Tibial artery (tissue), 4 donors: ENCODE data around the gene C10orf90.

ENCODE experiments used
- DNase-seq, 2 donors: peaks; one replicate each; pipeline ENCODE4 v3.0.0-alpha.2; 2019
- H3K27ac ChIP-seq, 2 donors: fragments of 200-600 bp; sonication (generic) in 1 of 2; 1 replicate in 1 of 2; 2 replicates in 1 of 2; pipeline ENCODE4 v1.5.1; 2018 to 2019; ENCODE audit warnings: mild to moderate bottlenecking in 1 of 2
- H3K27me3 ChIP-seq, 2 donors: fragments of 200-600 bp; sonication (generic) in 1 of 2; one replicate each; pipeline versions ENCODE4 v1.5.1 to v1.6.0; 2016 to 2019
- H3K36me3 ChIP-seq, 3 donors: fragments of 200-600 bp; sonication (generic) in 2 of 3; one replicate each; pipeline ENCODE4 v1.5.1; 2016 to 2019; ENCODE audit warnings: mild to moderate bottlenecking in 2 of 3
- H3K4me1 ChIP-seq, 4 donors: fragments of 200-600 bp; sonication (generic) in 2 of 4; 1 replicate in 3 of 4; 2 replicates in 1 of 4; pipeline ENCODE4 v1.5.1; 2016 to 2019
- H3K4me3 ChIP-seq, 2 donors: fragments of 200-600 bp; sonication (generic) in 1 of 2; 1 replicate in 1 of 2; 2 replicates in 1 of 2; pipeline ENCODE4 v1.5.1; 2018 to 2019; ENCODE audit warnings: mild to moderate bottlenecking in 2 of 2
- H3K9me3 ChIP-seq, 3 donors: fragments of 200-600 bp; sonication (generic) in 1 of 3; one replicate each; pipeline ENCODE4 v1.5.1; 2016 to 2019
- intact Hi-C: fragments of 100-400 bp; cut with DNase I; formaldehyde crosslinking; loops from one replicate; pipeline ENCODE4 v1.15.0; 2023; ENCODE audit warnings: low total_unique reads
- TF ChIP-seq, protein P1 (sequence below), 2 experiments: fragments of 200-600 bp in 1 of 2; fragments of 450-650 bp in 1 of 2; IDR thresholded peaks; one replicate each; pipeline ENCODE4 v1.5.1; 2017 to 2019; ENCODE audit warnings: antibody characterized with exemption in 2 of 2, mild to moderate bottlenecking in 1 of 2, moderate library complexity in 1 of 2

C10orf90 gene

DNA sequence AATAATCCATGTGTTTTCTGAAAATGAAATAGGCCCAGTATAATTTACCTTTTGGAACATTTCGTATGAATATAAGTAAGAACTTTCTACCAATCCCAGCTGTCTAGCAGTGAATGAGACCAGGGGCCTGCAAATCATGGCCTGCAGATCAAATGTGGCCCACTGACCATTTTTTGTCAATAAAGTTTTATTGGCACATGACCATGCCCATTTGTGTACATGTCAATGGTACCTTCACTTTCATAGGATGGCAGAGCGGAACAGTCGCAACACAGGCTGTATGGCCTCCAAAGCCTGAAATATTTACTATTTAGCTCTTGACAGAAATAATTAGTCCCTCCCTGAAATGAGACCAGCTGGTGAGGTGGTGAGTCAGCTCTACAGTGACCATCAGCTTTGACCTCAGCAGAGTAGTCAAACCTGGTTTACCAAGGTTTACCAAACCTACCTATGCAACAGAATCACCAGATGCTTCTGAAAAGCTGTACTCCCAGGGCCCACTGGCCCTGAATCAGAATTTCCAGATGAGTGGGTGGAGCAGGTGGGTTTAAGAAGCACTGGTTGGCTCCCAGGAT lies 13.8 kb upstream of the C10orf90 start:
- no peaks in the 10 kb centered on the region for H3K36me3 ChIP-seq
- H3K4me3 ChIP-seq, result no peak overlapping the region
- H3K27me3 ChIP-seq, result no peaks in the 10 kb centered on the region
- H3K9me3 ChIP-seq, result no peaks in the 10 kb centered on the region
- no peak overlapping the region for H3K27ac ChIP-seq
- no peaks in the 10 kb centered on the region for H3K4me1 ChIP-seq
- no peak for DNase-seq
- intact Hi-C loops, result no loop called here
- TF ChIP-seq, protein P1, sequence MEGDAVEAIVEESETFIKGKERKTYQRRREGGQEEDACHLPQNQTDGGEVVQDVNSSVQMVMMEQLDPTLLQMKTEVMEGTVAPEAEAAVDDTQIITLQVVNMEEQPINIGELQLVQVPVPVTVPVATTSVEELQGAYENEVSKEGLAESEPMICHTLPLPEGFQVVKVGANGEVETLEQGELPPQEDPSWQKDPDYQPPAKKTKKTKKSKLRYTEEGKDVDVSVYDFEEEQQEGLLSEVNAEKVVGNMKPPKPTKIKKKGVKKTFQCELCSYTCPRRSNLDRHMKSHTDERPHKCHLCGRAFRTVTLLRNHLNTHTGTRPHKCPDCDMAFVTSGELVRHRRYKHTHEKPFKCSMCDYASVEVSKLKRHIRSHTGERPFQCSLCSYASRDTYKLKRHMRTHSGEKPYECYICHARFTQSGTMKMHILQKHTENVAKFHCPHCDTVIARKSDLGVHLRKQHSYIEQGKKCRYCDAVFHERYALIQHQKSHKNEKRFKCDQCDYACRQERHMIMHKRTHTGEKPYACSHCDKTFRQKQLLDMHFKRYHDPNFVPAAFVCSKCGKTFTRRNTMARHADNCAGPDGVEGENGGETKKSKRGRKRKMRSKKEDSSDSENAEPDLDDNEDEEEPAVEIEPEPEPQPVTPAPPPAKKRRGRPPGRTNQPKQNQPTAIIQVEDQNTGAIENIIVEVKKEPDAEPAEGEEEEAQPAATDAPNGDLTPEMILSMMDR (IDR thresholded peaks at IDR 0.05), result no peak

DNA sequence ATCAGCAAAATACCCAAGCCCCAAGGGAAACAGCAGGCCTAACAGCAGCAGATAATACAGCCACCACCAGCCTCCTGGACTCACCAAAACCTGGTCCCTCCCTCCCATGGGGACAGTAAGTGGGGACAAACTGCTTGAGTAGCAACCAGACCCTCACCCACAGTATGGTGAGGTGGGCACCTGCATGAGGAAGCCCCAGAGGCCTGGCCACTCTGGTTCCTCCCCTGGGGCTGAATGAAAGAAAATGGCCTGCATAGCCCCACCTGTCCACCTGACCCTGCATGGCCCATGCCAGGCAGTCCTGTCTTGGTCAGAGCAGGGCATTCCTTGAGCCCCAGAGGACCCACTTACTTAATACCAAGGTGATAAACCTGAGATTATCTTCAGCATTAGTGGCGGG lies 13.0 kb upstream of the C10orf90 start:
- no peak overlapping the region for H3K27ac ChIP-seq
- H3K9me3 ChIP-seq, result no peaks in the 10 kb centered on the region
- intact Hi-C loops, result no loop called here
- no peaks in the 10 kb centered on the region for H3K36me3 ChIP-seq
- H3K4me3 ChIP-seq, result no peak overlapping the region
- DNase-seq, result no peak
- no peaks in the 10 kb centered on the region for H3K4me1 ChIP-seq
- no peaks in the 10 kb centered on the region for H3K27me3 ChIP-seq
- TF ChIP-seq, protein P1 (IDR thresholded peaks at IDR 0.05), result no peak

DNA sequence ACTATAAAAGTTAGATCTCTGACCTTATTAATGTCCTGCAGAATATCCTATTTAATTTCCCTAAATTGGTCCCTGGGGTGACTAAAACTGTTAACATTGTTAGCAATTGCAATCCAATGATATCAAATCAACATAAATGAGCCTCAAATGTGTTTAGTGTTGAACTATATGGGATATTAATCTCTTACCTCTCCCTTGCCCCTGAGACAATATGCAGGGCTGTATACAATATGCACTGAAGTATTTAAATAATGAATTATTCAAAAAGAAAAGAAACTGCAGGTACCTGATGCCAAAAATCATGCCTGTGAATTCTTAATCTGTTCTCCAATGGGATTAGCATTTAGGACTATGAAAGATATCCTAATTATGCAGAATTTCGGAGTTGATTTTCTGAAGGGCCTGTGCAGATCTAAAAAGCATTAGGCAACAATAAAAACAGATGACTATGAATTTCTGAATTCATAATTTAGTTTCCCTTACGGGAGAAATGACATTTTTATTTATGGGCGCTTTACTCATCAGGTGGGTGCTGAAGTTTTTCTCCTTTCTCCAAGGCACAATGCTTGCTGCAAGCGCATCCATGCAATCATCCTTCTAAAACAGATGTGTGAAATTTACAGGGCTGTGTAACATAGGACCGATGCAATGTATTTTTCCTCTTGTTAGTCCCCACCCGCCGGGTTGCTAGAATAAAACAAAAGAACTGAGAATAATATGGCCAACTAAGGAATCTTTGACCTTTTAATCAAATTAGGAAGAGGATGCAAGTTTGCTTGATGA lies 5.4 kb upstream of the C10orf90 start:
- intact Hi-C loops, result no loop called here
- TF ChIP-seq, protein P1 (IDR thresholded peaks at IDR 0.05), result no peak
- Histone ChIP-seq H3K27ac (no peak overlapping the region), H3K4me1 (no peaks in the 10 kb centered on the region), H3K4me3 (no peak overlapping the region), H3K9me3 (no peaks in the 10 kb centered on the region), H3K36me3 (no peaks in the 10 kb centered on the region), H3K27me3 (no peaks in the 10 kb centered on the region)
- no peak for DNase-seq

DNA sequence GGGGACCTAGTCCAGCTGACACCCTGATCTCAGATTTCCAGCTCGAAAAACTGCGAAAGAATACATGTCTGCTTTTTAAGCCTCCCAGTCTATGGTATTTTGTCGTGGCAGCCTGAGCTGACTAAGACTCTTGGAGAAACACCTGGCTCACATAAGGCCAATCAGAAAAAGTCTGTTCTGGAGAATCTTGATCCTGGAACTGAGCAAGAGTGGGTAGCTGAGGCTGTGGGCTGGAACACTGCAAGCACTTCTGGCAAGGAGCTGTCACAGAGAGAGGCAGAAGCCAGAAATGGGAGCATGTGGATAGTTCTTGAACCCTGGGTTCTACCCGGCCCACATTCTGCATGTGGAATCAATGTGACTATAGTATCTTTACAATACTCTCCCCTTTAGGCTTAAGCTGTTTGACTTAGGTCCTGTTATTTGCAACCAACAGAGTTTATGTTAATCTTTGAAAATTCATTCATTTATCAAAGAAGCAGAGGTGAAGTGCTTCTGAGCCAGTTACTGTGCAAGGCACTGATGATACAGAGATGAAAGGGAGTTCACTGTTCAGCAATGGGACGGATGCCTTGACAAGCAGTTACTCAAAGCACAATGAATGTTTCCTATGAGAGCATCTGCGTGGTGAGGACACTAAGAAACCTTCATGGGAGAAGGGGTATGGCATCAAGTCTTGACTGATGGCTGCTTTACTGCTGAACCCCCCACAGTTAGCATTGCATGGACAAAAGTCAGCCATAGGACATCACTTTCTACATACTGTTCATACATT lies 4.4 kb upstream of the C10orf90 start:
- H3K4me1 ChIP-seq, result no peaks in the 10 kb centered on the region
- no peak overlapping the region for H3K27ac ChIP-seq
- DNase-seq, result no peak
- no peaks in the 10 kb centered on the region for H3K9me3 ChIP-seq
- no peaks in the 10 kb centered on the region for H3K27me3 ChIP-seq
- H3K36me3 ChIP-seq, result no peaks in the 10 kb centered on the region
- TF ChIP-seq, protein P1 (IDR thresholded peaks at IDR 0.05), result no peak
- intact Hi-C loops, result no loop called here
- no peak overlapping the region for H3K4me3 ChIP-seq

DNA sequence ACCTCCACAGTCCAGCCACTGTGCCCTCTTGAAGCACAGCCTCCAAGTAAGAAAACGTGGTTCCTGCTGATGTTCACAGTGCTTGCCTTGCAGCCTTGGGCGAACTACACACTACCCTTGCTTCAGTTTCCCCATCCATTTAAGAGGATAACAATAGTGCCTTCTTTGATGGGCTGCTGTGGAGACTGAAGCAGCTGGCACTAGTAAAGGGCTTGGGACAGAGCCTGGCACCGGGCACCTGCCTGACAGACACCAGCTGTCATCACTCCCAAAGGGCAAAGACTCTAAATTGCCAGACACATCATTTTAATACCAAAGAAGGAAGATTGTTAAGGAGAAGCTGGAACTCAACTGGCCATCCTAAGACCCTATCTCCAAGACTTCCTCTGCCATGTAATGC lies 3.1 kb upstream of the C10orf90 start:
- no peaks in the 10 kb centered on the region for H3K9me3 ChIP-seq
- DNase-seq, result no peak
- TF ChIP-seq, protein P1 (IDR thresholded peaks at IDR 0.05), result no peak
- no peak overlapping the region for H3K27ac ChIP-seq
- no peaks in the 10 kb centered on the region for H3K36me3 ChIP-seq
- intact Hi-C loops, result no loop called here
- H3K27me3 ChIP-seq, result no peaks in the 10 kb centered on the region
- H3K4me3 ChIP-seq, result no peak overlapping the region
- H3K4me1 ChIP-seq, result no peaks in the 10 kb centered on the region
